HEK293 (cell line): ENCODE results near the gene GNAI2.

Experiments used
- SP2 ChIP-seq: fragments of 450-650 bp; formaldehyde crosslinking; IDR thresholded peaks from 2 replicates; pipeline ENCODE4 v1.5.1; 2016; ENCODE audit warnings: missing biosample characterization, missing genetic modification characterization
- YY1 ChIP-seq: fragments of 450-650 bp; formaldehyde crosslinking; IDR thresholded peaks from 2 replicates; pipeline ENCODE4 v1.5.1; 2018; ENCODE audit warnings: missing biosample characterization, missing genetic modification characterization
- ZBTB17 ChIP-seq: fragments of 450-650 bp; formaldehyde crosslinking; IDR thresholded peaks from 2 replicates; pipeline ENCODE4 v1.5.1; 2016; ENCODE audit warnings: missing biosample characterization, missing genetic modification characterization
- ZBTB7A ChIP-seq: fragments of 450-650 bp; formaldehyde crosslinking; IDR thresholded peaks from 2 replicates; pipeline ENCODE4 v1.5.1; 2016; ENCODE audit warnings: low read depth, missing biosample characterization, missing genetic modification characterization
- ZNF274 ChIP-seq, 2 experiments: fragments of 200-500 bp in 1 of 2; fragments of 450-650 bp in 1 of 2; sonication (Bioruptor generic) in 1 of 2; formaldehyde crosslinking in 1 of 2; IDR thresholded peaks; 2 replicates each; pipeline versions ENCODE4 v1.5.1 to v1.6.1; 2014 to 2016; ENCODE audit warnings: borderline replicate concordance in 1 of 2, inconsistent platforms in 1 of 2, low read length in 1 of 2, missing biosample characterization in 1 of 2, missing genetic modification characterization in 1 of 2
- TF ChIP-seq, protein P1 (sequence below): fragments of 450-650 bp; formaldehyde crosslinking; IDR thresholded peaks from 2 replicates; pipeline ENCODE4 v1.5.1; 2016; ENCODE audit warnings: missing biosample characterization, missing genetic modification characterization

DNA sequence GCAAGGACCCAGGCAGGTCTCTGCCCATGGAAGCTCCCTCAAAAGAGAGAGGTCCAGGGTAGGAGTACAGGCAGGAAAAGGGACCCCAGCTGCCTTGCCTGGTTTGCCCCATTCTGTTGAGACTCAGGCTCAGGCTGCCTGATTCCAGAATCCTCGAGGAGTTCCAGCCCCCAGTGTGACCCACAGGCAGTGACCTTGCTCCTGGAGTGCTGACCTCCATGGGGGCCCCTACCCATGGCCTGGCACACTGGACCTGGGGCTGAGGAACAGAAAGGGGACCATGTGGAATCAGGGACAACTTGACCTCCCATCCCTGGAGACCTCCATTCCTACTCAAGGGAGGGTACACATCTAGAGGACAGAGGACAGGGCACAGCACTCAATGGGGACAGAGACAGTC is 29.6 kb downstream of the GNAI2 start:
- TF ChIP-seq ZNF274 (IDR thresholded peaks at IDR 0.05; ENCODE audit: low read length), result no peak
- TF ChIP-seq ZNF274 (tag by site-specific recombination; IDR thresholded peaks at IDR 0.05; ENCODE audit: borderline replicate concordance), result no peak
- TF ChIP-seq, protein P1, sequence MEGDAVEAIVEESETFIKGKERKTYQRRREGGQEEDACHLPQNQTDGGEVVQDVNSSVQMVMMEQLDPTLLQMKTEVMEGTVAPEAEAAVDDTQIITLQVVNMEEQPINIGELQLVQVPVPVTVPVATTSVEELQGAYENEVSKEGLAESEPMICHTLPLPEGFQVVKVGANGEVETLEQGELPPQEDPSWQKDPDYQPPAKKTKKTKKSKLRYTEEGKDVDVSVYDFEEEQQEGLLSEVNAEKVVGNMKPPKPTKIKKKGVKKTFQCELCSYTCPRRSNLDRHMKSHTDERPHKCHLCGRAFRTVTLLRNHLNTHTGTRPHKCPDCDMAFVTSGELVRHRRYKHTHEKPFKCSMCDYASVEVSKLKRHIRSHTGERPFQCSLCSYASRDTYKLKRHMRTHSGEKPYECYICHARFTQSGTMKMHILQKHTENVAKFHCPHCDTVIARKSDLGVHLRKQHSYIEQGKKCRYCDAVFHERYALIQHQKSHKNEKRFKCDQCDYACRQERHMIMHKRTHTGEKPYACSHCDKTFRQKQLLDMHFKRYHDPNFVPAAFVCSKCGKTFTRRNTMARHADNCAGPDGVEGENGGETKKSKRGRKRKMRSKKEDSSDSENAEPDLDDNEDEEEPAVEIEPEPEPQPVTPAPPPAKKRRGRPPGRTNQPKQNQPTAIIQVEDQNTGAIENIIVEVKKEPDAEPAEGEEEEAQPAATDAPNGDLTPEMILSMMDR, result no peak
- TF ChIP-seq SP2 (tag by site-specific recombination), result no peak
- no peak for TF ChIP-seq ZBTB17
- no peak for TF ChIP-seq YY1 (tag by site-specific recombination)
- no peak for TF ChIP-seq ZBTB7A (tag by site-specific recombination)
